ENCODE measurements around the gene ZFYVE16.
"Not testable (repeated sequence)": the region's sequence is repeated elsewhere in the genome, so short reads cannot be mapped to it uniquely, and the experiment has no call there.

Gene ZFYVE16

GRCh38 chr5:80491296-80491695 is 83.4 kb downstream of the ZFYVE16 start:
- DNase-seq, result no peak

GRCh38 chr5:80492741-80493140 is 84.9 kb downstream of the ZFYVE16 start:
- DNase-seq, result no peak

GRCh38 chr5:80493443-80493842 is 85.6 kb downstream of the ZFYVE16 start:
- not testable (repeated sequence) for DNase-seq

GRCh38 chr5:80495891-80496290 is 88.0 kb downstream of the ZFYVE16 start:
- DNase-seq, result no peak

- no peak for DNase-seq
These were observed 94.9 kb downstream of the ZFYVE16 start for GRCh38 chr5:80502800-80503199.

GRCh38 chr5:80503641-80504040 is 95.8 kb downstream of the ZFYVE16 start:
- DNase-seq, result no peak

- no peak for DNase-seq
These were observed 97.0 kb downstream of the ZFYVE16 start for GRCh38 chr5:80504833-80505232.

- DNase-seq, result no peak
These were observed 99.8 kb downstream of the ZFYVE16 start for GRCh38 chr5:80507663-80508062.

GRCh38 chr5:80508844-80509243 is 101.0 kb downstream of the ZFYVE16 start:
- DNase-seq, result no peak

- no peak for DNase-seq
These were observed 101.5 kb downstream of the ZFYVE16 start for GRCh38 chr5:80509362-80509761.

- DNase-seq, result peak; percentile 64
These were observed 109.0 kb downstream of the ZFYVE16 start for GRCh38 chr5:80516826-80517225.
